HepG2 (cell line): ENCODE results near the gene TMEM53. TPM values are rescaled to one million over a fixed set of nuclear protein-coding genes. Genes with fewer than 3 reads are reported as not detected.

Experiments
- ASH2L ChIP-seq: fragments of 300-600, 200-600 bp; sonication (generic); IDR thresholded peaks from 2 replicates; pipeline ENCODE4 v1.7.0; 2017; ENCODE audit warnings: low read depth, mild to moderate bottlenecking, moderate library complexity, mixed read lengths, low read length; ENCODE audit not compliant: insufficient read length
- CHD4 ChIP-seq: fragments of 200-600 bp; sonication (generic); IDR thresholded peaks from 2 replicates; pipeline ENCODE4 v1.7.0; 2017; ENCODE audit warnings: mild to moderate bottlenecking, low read length, borderline replicate concordance
- EEA1 ChIP-seq: sonication (generic); formaldehyde crosslinking; IDR thresholded peaks from 2 replicates; pipeline ENCODE4 v1.5.1; 2020; ENCODE audit warnings: mild to moderate bottlenecking, missing genetic modification reagents, borderline replicate concordance
- HNF4G ChIP-seq, 2 experiments: sonication (generic) in 1 of 2; formaldehyde crosslinking in 1 of 2; IDR thresholded peaks; 2 replicates each; pipeline versions ENCODE4 v1.4.0 to v1.6.1; 2011 to 2020; ENCODE audit warnings: borderline replicate concordance in 2 of 2, low read depth in 2 of 2, mild to moderate bottlenecking in 2 of 2, low read length in 1 of 2, missing genetic modification reagents in 1 of 2, moderate library complexity in 1 of 2
- HOXA9 ChIP-seq: sonication (generic); formaldehyde crosslinking; IDR thresholded peaks from 2 replicates; pipeline ENCODE4 v1.8.1; 2022; ENCODE audit warnings: missing genetic modification reagents, mild to moderate bottlenecking, moderate library complexity, borderline replicate concordance
- KDM2A ChIP-seq: sonication (generic); formaldehyde crosslinking; IDR thresholded peaks from 2 replicates; pipeline ENCODE4 v1.4.0; 2020; ENCODE audit warnings: low read depth, missing genetic modification reagents, borderline replicate concordance
- MXD4 ChIP-seq: IDR thresholded peaks from 2 replicates; pipeline ENCODE4 v1.6.1; 2016; ENCODE audit warnings: mild to moderate bottlenecking, missing biosample characterization, missing genetic modification reagents
- NR2F1 ChIP-seq, 2 experiments: fragments of 450-650 bp in 1 of 2; formaldehyde crosslinking in 1 of 2; IDR thresholded peaks; 2 replicates each; pipeline versions ENCODE4 v1.5.0 to v1.6.1; 2016 to 2020; ENCODE audit warnings: mild to moderate bottlenecking in 1 of 2, missing compliant biosample characterization in 1 of 2, missing genetic modification reagents in 1 of 2, moderate library complexity in 1 of 2
- PAF1 ChIP-seq: IDR thresholded peaks from 2 replicates; pipeline ENCODE4 v1.6.1; 2016; ENCODE audit warnings: missing genetic modification reagents, missing compliant biosample characterization
- REXO4 ChIP-seq: sonication (generic); formaldehyde crosslinking; IDR thresholded peaks from 2 replicates; pipeline ENCODE4 v1.8.0; 2022; ENCODE audit warnings: missing genetic modification reagents, mild to moderate bottlenecking, borderline replicate concordance
- RFX1 ChIP-seq: fragments of 450-650 bp; IDR thresholded peaks from 2 replicates; pipeline ENCODE4 v1.6.1; 2017
- RFX5 ChIP-seq: IDR thresholded peaks from 2 replicates; pipeline ENCODE4 v1.6.1; 2011; ENCODE audit warnings: low read depth, low read length, improper control_type of control experiment
- SP4 ChIP-seq: sonication (generic); formaldehyde crosslinking; IDR thresholded peaks from 2 replicates; pipeline ENCODE4 v1.8.1; 2023; ENCODE audit warnings: mild to moderate bottlenecking, missing genetic modification reagents
- STAT5B ChIP-seq: sonication (generic); formaldehyde crosslinking; IDR thresholded peaks from 2 replicates; pipeline ENCODE4 v1.4.0; 2020; ENCODE audit warnings: missing genetic modification reagents
- TOPORS ChIP-seq: sonication (generic); formaldehyde crosslinking; IDR thresholded peaks from 2 replicates; pipeline ENCODE4 v1.8.0; 2023; ENCODE audit warnings: mild to moderate bottlenecking, missing genetic modification reagents
- ZFP1 ChIP-seq: IDR thresholded peaks from 2 replicates; pipeline ENCODE4 v1.6.1; 2016
- ZNF446 ChIP-seq: sonication (generic); formaldehyde crosslinking; IDR thresholded peaks from 2 replicates; pipeline ENCODE4 v1.5.0; 2020; ENCODE audit warnings: mild to moderate bottlenecking, missing genetic modification reagents
- ZNF644 ChIP-seq: IDR thresholded peaks from 2 replicates; pipeline ENCODE4 v1.6.1; 2016; ENCODE audit warnings: low read depth
- ZNF782 ChIP-seq: sonication (generic); formaldehyde crosslinking; IDR thresholded peaks from 2 replicates; pipeline ENCODE4 v1.4.0; 2020; ENCODE audit warnings: missing genetic modification reagents, mild to moderate bottlenecking, borderline replicate concordance
- polyA plus RNA-seq, 8 experiments: library from polyadenylated mRNA; depleted of rRNA in 3 of 8; stranded (reverse) in 7 of 8; unstranded in 1 of 8; fragments of >200 nt; fragmentation: Illumina TruSeq in 4 of 8; extraction: Trizol in 4 of 8; gene quantifications; 2 replicates each; pipeline versions ENCODE4 v1.2.1 to v1.2.3, GENCODE V29; 2011 to 2016; ENCODE audit warnings: low read depth in 4 of 8, missing spikeins in 1 of 8, mixed read lengths in 1 of 8; ENCODE audit not compliant: insufficient read depth in 1 of 8
- total RNA-seq, 5 experiments: library from RNA; depleted of rRNA; stranded (reverse); fragments of >200 nt; fragmentation: Illumina TruSeq; extraction: Trizol; gene quantifications; 2 replicates each; pipeline ENCODE4 v1.2.3, GENCODE V29; 2016; ENCODE audit warnings: low read depth in 1 of 5
- TF ChIP-seq, protein P1 (sequence below): IDR thresholded peaks from 2 replicates; pipeline ENCODE4 v1.6.1; 2016; ENCODE audit warnings: missing compliant biosample characterization, missing genetic modification reagents, borderline replicate concordance
- TF ChIP-seq, protein P2 (sequence below): sonication (generic); formaldehyde crosslinking; IDR thresholded peaks from 2 replicates; pipeline ENCODE4 v1.8.0; 2022; ENCODE audit warnings: low read depth, missing genetic modification reagents
- TF ChIP-seq, protein P3 (sequence below): sonication (generic); formaldehyde crosslinking; IDR thresholded peaks from 2 replicates; pipeline ENCODE4 v1.5.0; 2020; ENCODE audit warnings: mild to moderate bottlenecking, missing genetic modification reagents, moderate library complexity
- TF ChIP-seq, protein P4 (sequence below): sonication (generic); formaldehyde crosslinking; IDR thresholded peaks from 2 replicates; pipeline ENCODE4 v1.5.1; 2020; ENCODE audit warnings: missing genetic modification reagents, mild to moderate bottlenecking, borderline replicate concordance

TMEM53 gene
- total and polyA plus RNA-seq, 2 of the 13 experiments (the other 11 are each of a cell fraction or from before 2014, with no cell fraction given), result 12.6 to 20.2 TPM

DNA sequence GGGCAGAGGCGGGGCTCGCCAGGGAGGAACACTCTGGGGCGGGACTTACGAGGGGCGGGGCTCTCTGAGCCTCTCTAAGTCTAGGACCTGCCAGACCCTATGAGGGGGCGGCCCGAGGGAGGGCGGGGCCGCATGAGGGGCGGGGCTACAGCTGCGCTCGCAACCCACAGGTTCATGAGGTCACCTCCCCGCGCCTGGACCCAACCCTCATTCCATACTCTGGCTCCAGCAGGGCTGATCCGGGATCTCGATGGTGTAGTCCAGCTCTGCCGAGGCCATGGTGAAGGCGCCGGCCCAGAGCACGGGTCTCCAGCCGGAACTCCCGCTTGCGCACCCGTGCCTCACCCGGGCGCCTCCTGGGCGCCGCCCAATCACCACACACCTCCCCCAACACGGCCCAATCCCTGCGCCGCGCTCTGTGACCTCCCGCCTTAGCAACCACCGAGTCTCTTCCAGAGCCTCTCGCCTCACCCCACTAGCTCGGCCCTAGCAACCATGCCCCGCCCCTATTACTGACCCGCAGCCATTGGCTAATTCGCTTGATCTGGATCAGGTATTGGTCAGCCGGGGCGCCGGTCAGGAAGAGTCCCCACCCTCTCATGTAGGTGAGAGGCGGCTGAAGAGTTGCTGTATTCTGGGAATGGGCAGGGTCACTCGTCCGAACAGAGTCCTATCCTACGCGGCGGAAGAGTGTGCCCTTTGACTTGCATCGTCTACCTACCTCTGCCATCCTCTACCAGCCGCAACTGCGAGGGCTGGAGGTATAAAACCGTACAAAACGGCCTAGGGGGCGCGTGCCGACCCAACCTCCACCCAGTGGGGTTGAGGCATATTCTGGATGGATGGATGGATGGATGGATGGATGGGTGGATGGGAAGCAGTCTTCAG is at the start of gene TMEM53, which contains the start of gene ARMH1 (continued):
- TF ChIP-seq ZNF446 (CRISPR knock-in tag), result no peak
- TF ChIP-seq HOXA9 (CRISPR knock-in tag), result no peak
- TF ChIP-seq, protein P1, sequence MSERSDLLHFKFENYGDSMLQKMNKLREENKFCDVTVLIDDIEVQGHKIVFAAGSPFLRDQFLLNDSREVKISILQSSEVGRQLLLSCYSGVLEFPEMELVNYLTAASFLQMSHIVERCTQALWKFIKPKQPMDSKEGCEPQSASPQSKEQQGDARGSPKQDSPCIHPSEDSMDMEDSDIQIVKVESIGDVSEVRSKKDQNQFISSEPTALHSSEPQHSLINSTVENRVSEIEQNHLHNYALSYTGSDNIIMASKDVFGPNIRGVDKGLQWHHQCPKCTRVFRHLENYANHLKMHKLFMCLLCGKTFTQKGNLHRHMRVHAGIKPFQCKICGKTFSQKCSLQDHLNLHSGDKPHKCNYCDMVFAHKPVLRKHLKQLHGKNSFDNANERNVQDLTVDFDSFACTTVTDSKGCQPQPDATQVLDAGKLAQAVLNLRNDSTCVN (CRISPR knock-in tag), result no peak
- TF ChIP-seq STAT5B, result no peak
- TF ChIP-seq ZNF782 (CRISPR knock-in tag), result no peak
- TF ChIP-seq ASH2L, result peak; percentile 81
- TF ChIP-seq, protein P2, sequence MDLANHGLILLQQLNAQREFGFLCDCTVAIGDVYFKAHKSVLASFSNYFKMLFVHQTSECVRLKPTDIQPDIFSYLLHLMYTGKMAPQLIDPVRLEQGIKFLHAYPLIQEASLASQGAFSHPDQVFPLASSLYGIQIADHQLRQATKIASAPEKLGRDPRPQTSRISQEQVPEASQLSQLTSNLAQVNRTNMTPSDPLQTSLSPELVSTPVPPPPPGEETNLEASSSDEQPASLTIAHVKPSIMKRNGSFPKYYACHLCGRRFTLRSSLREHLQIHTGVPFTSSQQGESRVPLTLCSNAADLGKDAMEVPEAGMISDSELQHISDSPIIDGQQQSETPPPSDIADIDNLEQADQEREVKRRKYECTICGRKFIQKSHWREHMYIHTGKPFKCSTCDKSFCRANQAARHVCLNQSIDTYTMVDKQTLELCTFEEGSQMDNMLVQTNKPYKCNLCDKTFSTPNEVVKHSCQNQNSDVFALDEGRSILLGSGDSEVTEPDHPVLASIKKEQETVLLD (CRISPR knock-in tag), result no peak
- TF ChIP-seq MXD4 (CRISPR knock-in tag), result peak; percentile 9; the same call in 1 of the 2 replicates
- no peak for TF ChIP-seq ZFP1
- peak; percentile 77 for TF ChIP-seq SP4 (CRISPR knock-in tag)
- TF ChIP-seq NR2F1 (CRISPR knock-in tag; IDR thresholded peaks at IDR 0.05), result peak; percentile 11 to 31; a peak in 1 of 4 replicates
- peak; percentile 98 for TF ChIP-seq RFX1
- peak; percentile 89 for TF ChIP-seq RFX5
- peak; percentile 37; the same call in 1 of the 2 replicates for TF ChIP-seq CHD4
- TF ChIP-seq KDM2A (CRISPR knock-in tag), result 0 out of 2 replicates have a peak, but pooled peaks have one; percentile 18
- TF ChIP-seq, protein P3, sequence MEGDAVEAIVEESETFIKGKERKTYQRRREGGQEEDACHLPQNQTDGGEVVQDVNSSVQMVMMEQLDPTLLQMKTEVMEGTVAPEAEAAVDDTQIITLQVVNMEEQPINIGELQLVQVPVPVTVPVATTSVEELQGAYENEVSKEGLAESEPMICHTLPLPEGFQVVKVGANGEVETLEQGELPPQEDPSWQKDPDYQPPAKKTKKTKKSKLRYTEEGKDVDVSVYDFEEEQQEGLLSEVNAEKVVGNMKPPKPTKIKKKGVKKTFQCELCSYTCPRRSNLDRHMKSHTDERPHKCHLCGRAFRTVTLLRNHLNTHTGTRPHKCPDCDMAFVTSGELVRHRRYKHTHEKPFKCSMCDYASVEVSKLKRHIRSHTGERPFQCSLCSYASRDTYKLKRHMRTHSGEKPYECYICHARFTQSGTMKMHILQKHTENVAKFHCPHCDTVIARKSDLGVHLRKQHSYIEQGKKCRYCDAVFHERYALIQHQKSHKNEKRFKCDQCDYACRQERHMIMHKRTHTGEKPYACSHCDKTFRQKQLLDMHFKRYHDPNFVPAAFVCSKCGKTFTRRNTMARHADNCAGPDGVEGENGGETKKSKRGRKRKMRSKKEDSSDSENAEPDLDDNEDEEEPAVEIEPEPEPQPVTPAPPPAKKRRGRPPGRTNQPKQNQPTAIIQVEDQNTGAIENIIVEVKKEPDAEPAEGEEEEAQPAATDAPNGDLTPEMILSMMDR (CRISPR knock-in tag), result peak; percentile 32; the same call in 1 of the 2 replicates
- no peak for TF ChIP-seq TOPORS (CRISPR knock-in tag)
- TF ChIP-seq, protein P4, sequence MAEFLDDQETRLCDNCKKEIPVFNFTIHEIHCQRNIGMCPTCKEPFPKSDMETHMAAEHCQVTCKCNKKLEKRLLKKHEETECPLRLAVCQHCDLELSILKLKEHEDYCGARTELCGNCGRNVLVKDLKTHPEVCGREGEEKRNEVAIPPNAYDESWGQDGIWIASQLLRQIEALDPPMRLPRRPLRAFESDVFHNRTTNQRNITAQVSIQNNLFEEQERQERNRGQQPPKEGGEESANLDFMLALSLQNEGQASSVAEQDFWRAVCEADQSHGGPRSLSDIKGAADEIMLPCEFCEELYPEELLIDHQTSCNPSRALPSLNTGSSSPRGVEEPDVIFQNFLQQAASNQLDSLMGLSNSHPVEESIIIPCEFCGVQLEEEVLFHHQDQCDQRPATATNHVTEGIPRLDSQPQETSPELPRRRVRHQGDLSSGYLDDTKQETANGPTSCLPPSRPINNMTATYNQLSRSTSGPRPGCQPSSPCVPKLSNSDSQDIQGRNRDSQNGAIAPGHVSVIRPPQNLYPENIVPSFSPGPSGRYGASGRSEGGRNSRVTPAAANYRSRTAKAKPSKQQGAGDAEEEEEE (CRISPR knock-in tag), result no peak; the same call in 1 of the 2 replicates
- no peak for TF ChIP-seq EEA1 (CRISPR knock-in tag)
- TF ChIP-seq REXO4, result no peak
- no peak for TF ChIP-seq PAF1 (CRISPR knock-in tag)
- TF ChIP-seq HNF4G (IDR thresholded peaks at IDR 0.05; ENCODE audit: borderline replicate concordance, low read depth, low read length), result no peak
- peak; percentile 49; the same call in 1 of the 2 replicates for TF ChIP-seq HNF4G (CRISPR knock-in tag; IDR thresholded peaks at IDR 0.05; ENCODE audit: borderline replicate concordance, low read depth)
- TF ChIP-seq ZNF644 (CRISPR knock-in tag), result 0 out of 2 replicates have a peak, but pooled peaks have one; percentile 23
